Raji (cell line): Measurements from ENCODE around the gene UCN.

ENCODE experiments used
- POLR2A ChIP-seq: IDR thresholded peaks from 2 replicates; pipeline ENCODE4 v1.6.1; 2011; ENCODE audit warnings: low read depth, low read length, control low read depth; ENCODE audit not compliant: insufficient read depth

Gene UCN

DNA sequence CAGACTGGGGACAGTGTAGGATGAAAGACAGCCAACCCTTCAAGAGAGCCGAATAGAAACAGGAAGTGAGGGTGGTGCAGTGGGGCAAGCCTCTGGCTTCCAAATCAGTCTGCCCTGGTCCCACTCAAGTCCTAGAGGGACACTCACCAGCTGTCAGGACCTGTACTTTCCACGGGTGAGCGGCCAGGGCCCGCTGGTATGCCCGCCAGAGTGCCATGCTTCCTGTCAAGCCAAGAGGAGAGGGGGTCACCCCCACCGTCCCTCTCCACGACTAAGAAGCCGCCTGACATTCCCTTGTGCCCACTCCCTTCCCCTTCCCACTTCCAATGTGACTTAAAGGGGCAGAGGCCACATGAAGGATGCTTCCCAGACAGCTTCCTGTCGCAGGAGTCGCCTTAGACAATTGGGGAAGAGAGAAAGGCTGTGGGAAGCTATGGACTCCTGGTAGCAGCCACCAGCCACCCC lies 14.1 kb upstream of the UCN start:
- no peak for TF ChIP-seq POLR2A

- TF ChIP-seq POLR2A, result no peak
These were observed 12.8 kb upstream of the UCN start for GRCh38 chr2:27320958-27321543.

GRCh38 chr2:27316655-27317412 lies 8.6 kb upstream of the UCN start:
- TF ChIP-seq POLR2A, result no peak

GRCh38 chr2:27315122-27315521 lies 6.9 kb upstream of the UCN start:
- TF ChIP-seq POLR2A, result no peak

- no peak for TF ChIP-seq POLR2A
These were observed 6.5 kb upstream of the UCN start for GRCh38 chr2:27314709-27315108.

GRCh38 chr2:27313882-27314645 lies 5.8 kb upstream of the UCN start:
- TF ChIP-seq POLR2A, result no peak

- TF ChIP-seq POLR2A, result no peak
These were observed 3.9 kb upstream of the UCN start for GRCh38 chr2:27312152-27312551.

DNA sequence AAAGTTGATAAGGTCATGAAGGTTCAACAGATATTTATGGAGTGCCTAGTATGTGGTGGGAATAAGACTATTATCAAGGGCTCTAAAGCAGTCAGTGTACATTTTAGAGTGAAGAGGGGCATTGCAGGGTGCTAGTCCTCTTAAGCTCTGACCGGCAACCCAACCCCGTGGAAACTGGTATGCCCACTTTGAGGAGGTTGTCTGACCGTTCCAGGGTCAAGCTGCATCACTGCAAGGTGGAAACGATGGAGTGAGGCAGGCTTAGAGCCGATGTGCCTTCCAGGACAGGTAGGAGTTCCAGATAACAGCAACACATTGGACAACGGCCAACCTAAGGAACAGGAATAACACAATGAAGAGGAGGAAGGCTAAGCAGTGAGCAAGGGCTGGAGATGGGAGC lies 1.4 kb upstream of the UCN start:
- TF ChIP-seq POLR2A, result no peak

- no peak for TF ChIP-seq POLR2A
These were observed 493 bp downstream of the UCN start for GRCh38 chr2:27307545-27308358.

DNA sequence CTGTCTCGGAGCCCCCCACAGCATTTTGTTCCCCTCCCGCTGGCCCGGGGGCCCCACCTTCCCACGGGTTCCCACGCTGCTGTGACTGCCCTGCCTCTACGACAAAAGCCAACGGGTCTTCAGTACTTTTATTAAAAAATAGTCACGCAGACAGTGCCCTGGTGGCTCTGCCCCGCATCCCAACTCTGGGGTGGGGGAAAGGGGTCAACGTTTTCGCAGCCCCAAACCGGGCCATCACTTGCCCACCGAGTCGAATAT lies 1.0 kb downstream of the UCN start:
- TF ChIP-seq POLR2A, result no peak

DNA sequence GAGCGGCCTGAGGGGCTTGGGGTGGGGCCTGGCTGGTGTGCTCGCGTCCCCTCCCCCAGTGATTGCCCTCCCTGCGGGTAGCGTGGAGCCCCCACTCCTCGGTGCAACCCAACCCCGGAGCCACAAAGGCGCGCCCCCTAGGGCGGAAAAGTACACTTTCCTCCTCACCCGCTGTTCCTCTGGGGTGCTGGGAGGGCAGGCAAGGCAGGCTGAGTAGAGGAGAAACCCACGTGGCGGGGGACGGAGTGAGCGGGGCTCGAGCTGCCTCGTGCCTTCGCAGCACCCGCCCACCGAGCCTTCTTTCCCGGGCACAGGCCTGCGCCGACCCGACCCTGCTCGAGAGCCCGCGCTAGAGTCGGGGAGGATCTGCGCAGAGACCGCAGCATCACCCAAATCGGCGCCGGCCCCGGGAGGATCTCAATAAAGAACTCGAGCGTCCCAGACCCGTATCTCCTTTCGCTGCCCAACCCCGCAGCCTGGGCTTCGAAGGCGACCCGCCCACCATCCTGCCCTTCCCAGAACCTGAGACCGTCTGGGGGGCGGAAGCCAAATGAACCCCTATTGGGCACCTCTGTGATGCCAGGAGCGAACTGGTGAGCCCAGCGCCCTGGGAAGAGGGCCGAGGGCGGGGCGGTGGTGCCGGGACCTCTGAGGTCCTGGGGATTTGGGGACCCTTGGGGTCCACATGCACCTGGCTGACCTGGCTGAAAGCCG lies 1.5 kb downstream of the UCN start:
- no peak for TF ChIP-seq POLR2A

- TF ChIP-seq POLR2A, result no peak
These were observed 2.1 kb downstream of the UCN start for GRCh38 chr2:27306136-27306535.

DNA sequence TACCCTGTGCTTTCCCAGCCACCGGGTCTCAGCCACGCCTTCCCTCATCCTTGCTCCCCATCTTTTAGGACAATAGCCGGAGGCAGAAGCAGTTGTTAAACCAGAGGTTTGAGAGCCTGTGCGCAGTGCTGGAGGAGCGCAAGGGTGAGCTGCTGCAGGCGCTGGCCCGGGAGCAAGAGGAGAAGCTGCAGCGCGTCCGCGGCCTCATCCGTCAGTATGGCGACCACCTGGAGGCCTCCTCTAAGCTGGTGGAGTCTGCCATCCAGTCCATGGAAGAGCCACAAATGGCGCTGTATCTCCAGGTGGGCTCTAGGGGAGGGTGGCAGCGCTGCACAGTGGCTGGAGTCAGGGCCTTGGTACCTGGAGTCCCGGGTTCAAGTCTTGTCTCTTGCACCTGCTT lies 2.7 kb downstream of the UCN start:
- no peak for TF ChIP-seq POLR2A

DNA sequence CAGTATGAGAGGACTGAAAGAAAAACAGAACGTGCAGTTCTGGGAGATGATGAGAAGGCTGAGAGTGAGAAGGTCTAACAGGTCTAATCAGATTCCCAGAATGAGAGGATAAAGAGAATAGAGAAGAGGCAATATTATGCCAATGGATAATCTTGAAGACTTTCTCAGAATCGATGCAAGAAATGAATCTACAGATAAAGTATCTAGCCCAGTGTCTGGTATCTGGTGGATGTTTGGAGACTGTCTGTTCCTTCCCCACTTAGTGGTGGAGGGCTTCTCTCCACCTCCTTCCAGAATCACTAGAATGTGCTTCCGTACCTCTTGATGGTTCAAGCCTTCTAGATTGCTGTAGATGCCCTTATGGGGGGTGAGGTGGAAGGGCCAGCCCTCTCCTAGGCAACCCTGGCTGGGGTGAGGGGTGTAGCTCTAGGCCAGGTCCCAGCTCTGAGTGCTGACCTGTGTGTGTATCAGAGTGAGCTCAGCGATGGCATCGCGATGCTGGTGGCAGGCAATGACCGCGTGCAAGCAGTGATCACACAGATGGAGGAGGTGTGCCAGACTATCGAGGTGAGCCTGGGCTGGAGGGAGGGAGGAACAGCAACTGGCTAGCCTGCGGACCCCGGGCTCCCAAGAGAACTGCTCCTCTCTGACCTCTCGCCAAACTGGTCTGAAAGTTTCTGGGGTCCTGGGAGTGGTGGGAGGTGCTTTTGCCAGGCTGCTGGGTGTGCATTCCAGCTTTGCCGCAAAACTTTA lies 3.6 kb downstream of the UCN start:
- TF ChIP-seq POLR2A, result no peak

GRCh38 chr2:27303093-27304025 lies 4.9 kb downstream of the UCN start:
- no peak for TF ChIP-seq POLR2A
